OCI-LY7 (cell line): ENCODE results near the gene RUNX1.

Source experiments
- EZH2phosphoT487 ChIP-seq: fragments of 200-600 bp; sonication (generic); IDR thresholded peaks from 2 replicates; pipeline ENCODE4 v1.6.1; 2018; ENCODE audit warnings: low read depth, borderline replicate concordance, mild to moderate bottlenecking, mixed run types, antibody characterized with exemption, low read length, moderate library complexity, mixed read lengths
- TF ChIP-seq, protein P1 (sequence below): fragments of 200-600 bp; sonication (generic); conservative IDR thresholded peaks from 2 replicates; pipeline ENCODE4 v1.5.1; 2014; ENCODE audit warnings: mild to moderate bottlenecking, antibody characterized with exemption, low read length, moderate library complexity, mixed read lengths

GRCh38 chr21:34781526-34781925 is 267.6 kb downstream of the RUNX1 start:
- TF ChIP-seq, protein P1, sequence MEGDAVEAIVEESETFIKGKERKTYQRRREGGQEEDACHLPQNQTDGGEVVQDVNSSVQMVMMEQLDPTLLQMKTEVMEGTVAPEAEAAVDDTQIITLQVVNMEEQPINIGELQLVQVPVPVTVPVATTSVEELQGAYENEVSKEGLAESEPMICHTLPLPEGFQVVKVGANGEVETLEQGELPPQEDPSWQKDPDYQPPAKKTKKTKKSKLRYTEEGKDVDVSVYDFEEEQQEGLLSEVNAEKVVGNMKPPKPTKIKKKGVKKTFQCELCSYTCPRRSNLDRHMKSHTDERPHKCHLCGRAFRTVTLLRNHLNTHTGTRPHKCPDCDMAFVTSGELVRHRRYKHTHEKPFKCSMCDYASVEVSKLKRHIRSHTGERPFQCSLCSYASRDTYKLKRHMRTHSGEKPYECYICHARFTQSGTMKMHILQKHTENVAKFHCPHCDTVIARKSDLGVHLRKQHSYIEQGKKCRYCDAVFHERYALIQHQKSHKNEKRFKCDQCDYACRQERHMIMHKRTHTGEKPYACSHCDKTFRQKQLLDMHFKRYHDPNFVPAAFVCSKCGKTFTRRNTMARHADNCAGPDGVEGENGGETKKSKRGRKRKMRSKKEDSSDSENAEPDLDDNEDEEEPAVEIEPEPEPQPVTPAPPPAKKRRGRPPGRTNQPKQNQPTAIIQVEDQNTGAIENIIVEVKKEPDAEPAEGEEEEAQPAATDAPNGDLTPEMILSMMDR: no peak
- TF ChIP-seq EZH2phosphoT487: no peak
